WTC11 (cell line): ENCODE data around the gene HEATR5A.

Experiments used
- CTCF ChIP-seq: fragments of 200-600 bp; IDR thresholded peaks from 2 replicates; pipeline ENCODE4 v1.8.0; 2022; ENCODE audit warnings: antibody characterized with exemption
- FOXP1 ChIP-seq: sonication (generic); formaldehyde crosslinking; IDR thresholded peaks from 2 replicates; pipeline ENCODE4 v1.8.0; 2022; ENCODE audit warnings: missing genetic modification reagents, mild to moderate bottlenecking, moderate library complexity, borderline replicate concordance
- ZNF121 ChIP-seq: sonication (generic); formaldehyde crosslinking; IDR thresholded peaks from 2 replicates; pipeline ENCODE4 v1.8.0; 2023; ENCODE audit warnings: missing genetic modification reagents

GRCh38 chr14:31253746-31254471, 166.4 kb downstream of the HEATR5A start:
- no peak for TF ChIP-seq ZNF121
- no peak for TF ChIP-seq CTCF
- no peak for TF ChIP-seq FOXP1 (CRISPR knock-in tag)
